H1 (cell line): ENCODE measurements around the gene SRP9. TPM values are rescaled to one million over a fixed set of nuclear protein-coding genes. Genes with fewer than 3 reads are reported as not detected.

Experiments used
- CTCF ChIA-PET: fragments of 300-600 bp; sonication (Branson Sonifier 250); formaldehyde crosslinking; loops from one replicate; lab custom pipeline; 2021; ENCODE audit not compliant: partially characterized antibody; lab: Charles Lee
- POLR2A ChIA-PET: fragments of 300-600 bp; sonication (Branson Sonifier 250); formaldehyde crosslinking; loops from one replicate; lab custom pipeline; 2021; ENCODE audit warnings: inconsistent platforms; ENCODE audit not compliant: partially characterized antibody; lab: Charles Lee
- DNase-seq, 2 experiments: peaks; one replicate each; pipeline versions ENCODE4 v3.0.0 to v3.0.0-alpha.2; 2010 to 2022; ENCODE audit warnings: low spot score in 2 of 2, low read depth in 1 of 2, mixed read lengths in 1 of 2
- FAIRE-seq: peaks from 2 replicates; lab custom pipeline; 2011; peaks lifted over from hg19 to GRCh38; lab: Jason Lieb, UNC
- H2AFZ ChIP-seq: 2 replicates; pipeline ENCODE4 v1.8.1; 2012; ENCODE audit warnings: low read length, inconsistent platforms
- H2AK5ac ChIP-seq: 2 replicates; pipeline ENCODE4 v1.6.1; 2013; ENCODE audit warnings: low read depth, low read length
- H2BK120ac ChIP-seq: replicated peaks from 2 replicates; pipeline ENCODE3; 2013; ENCODE audit warnings: low read depth, low read length, inconsistent platforms
- H2BK12ac ChIP-seq: 2 replicates; pipeline ENCODE4 v1.6.1; 2013; ENCODE audit warnings: low read depth, low read length
- H2BK15ac ChIP-seq: 2 replicates; pipeline ENCODE4 v1.6.1; 2013; ENCODE audit warnings: low read length
- H2BK20ac ChIP-seq: 2 replicates; pipeline ENCODE4 v1.6.1; 2013; ENCODE audit warnings: low read length
- H2BK5ac ChIP-seq: 2 replicates; pipeline ENCODE4 v1.6.1; 2013; ENCODE audit warnings: low read depth, low read length
- H3K14ac ChIP-seq: 2 replicates; pipeline ENCODE4 v1.6.1; 2013; ENCODE audit warnings: inconsistent platforms; ENCODE audit not compliant: insufficient read length
- H3K18ac ChIP-seq: 2 replicates; pipeline ENCODE4 v1.6.1; 2013; ENCODE audit warnings: low read length; ENCODE audit errors: extremely low read depth
- H3K23ac ChIP-seq: 2 replicates; pipeline ENCODE4 v1.6.1; 2013; ENCODE audit warnings: inconsistent platforms; ENCODE audit not compliant: insufficient read length
- H3K23me2 ChIP-seq: 2 replicates; pipeline ENCODE4 v1.6.1; 2013; ENCODE audit warnings: low read depth, low read length
- H3K27ac ChIP-seq: 2 replicates; pipeline ENCODE4 v1.6.1; 2011; ENCODE audit warnings: low read depth, low read length, inconsistent platforms
- H3K27me3 ChIP-seq, 4 experiments: replicated peaks in 1 of 4; 1 replicate in 1 of 4; 2 replicates in 3 of 4; pipeline versions ENCODE4 v1.6.1 to v1.8.1; 2011 to 2013; ENCODE audit warnings: low read length in 3 of 4, mild to moderate bottlenecking in 3 of 4, inconsistent platforms in 2 of 4, mixed read lengths in 2 of 4, moderate library complexity in 1 of 4; ENCODE audit not compliant: control insufficient read depth in 3 of 4, insufficient read depth in 3 of 4; ENCODE audit errors: extremely low read depth in 1 of 4
- H3K36me3 ChIP-seq, 4 experiments: 2 replicates each; pipeline versions ENCODE4 v1.6.1 to v1.8.1; 2011 to 2013; ENCODE audit warnings: mild to moderate bottlenecking in 4 of 4, low read length in 3 of 4, moderate library complexity in 2 of 4, control low read depth in 1 of 4, inconsistent platforms in 1 of 4; ENCODE audit not compliant: insufficient read depth in 4 of 4, control insufficient read depth in 2 of 4
- H3K4ac ChIP-seq: replicated peaks from 2 replicates; pipeline ENCODE3; 2013; ENCODE audit warnings: low read length, low read depth, mixed read lengths, inconsistent platforms; ENCODE audit not compliant: insufficient read length
- H3K4me1 ChIP-seq, 4 experiments: replicated peaks in 1 of 4; 1 replicate in 1 of 4; 2 replicates in 3 of 4; pipeline versions ENCODE4 v1.6.1 to v1.8.1; 2011 to 2013; ENCODE audit warnings: low read length in 3 of 4, inconsistent platforms in 2 of 4, mixed read lengths in 1 of 4; ENCODE audit not compliant: insufficient read depth in 4 of 4, control insufficient read depth in 3 of 4
- H3K4me2 ChIP-seq, 2 experiments: 2 replicates each; pipeline versions ENCODE4 v1.6.1 to v1.8.1; 2011 to 2013; ENCODE audit warnings: low read depth in 2 of 2, low read length in 2 of 2, control low read depth in 1 of 2, inconsistent platforms in 1 of 2, mild to moderate bottlenecking in 1 of 2; ENCODE audit not compliant: insufficient read depth in 1 of 2
- H3K4me3 ChIP-seq, 4 experiments: fragments of 200-600, 300-600 bp in 1 of 4; sonication (generic), shearing (Covaris generic), sonication (Bioruptor Twin) in 1 of 4; 2 replicates each; pipeline versions ENCODE4 v1.5.1 to v1.8.1; 2011 to 2016; ENCODE audit warnings: low read length in 4 of 4, low read depth in 3 of 4, control low read depth in 2 of 4, inconsistent platforms in 2 of 4, mild to moderate bottlenecking in 2 of 4, mixed read lengths in 1 of 4, moderate library complexity in 1 of 4; ENCODE audit not compliant: insufficient read depth in 2 of 4; ENCODE audit errors: extremely low read depth in 1 of 4
- H3K56ac ChIP-seq: replicated peaks from 2 replicates; pipeline ENCODE3; 2013; ENCODE audit warnings: low read depth, mild to moderate bottlenecking, mixed read lengths, low read length, inconsistent platforms; ENCODE audit not compliant: insufficient read length
- H3K79me1 ChIP-seq: 2 replicates; pipeline ENCODE4 v1.6.1; 2013; ENCODE audit warnings: low read depth, low read length, control low read depth
- H3K79me2 ChIP-seq, 2 experiments: 2 replicates each; pipeline versions ENCODE4 v1.6.1 to v1.8.1; 2012 to 2013; ENCODE audit warnings: low read length in 2 of 2, mild to moderate bottlenecking in 2 of 2, inconsistent platforms in 1 of 2; ENCODE audit not compliant: insufficient read depth in 2 of 2, control insufficient read depth in 1 of 2
- H3K9ac ChIP-seq, 4 experiments: replicated peaks in 1 of 4; 1 replicate in 1 of 4; 2 replicates in 3 of 4; pipeline versions ENCODE4 v1.6.1 to v1.8.1; 2011 to 2013; ENCODE audit warnings: low read depth in 3 of 4, low read length in 3 of 4, control low read depth in 2 of 4, mild to moderate bottlenecking in 2 of 4, moderate library complexity in 2 of 4, inconsistent platforms in 1 of 4; ENCODE audit errors: extremely low read depth in 1 of 4
- H3K9me3 ChIP-seq, 2 experiments: 2 replicates each; pipeline versions ENCODE4 v1.6.1 to v1.8.1; 2012 to 2013; ENCODE audit warnings: mild to moderate bottlenecking in 2 of 2, moderate library complexity in 2 of 2, control low read depth in 1 of 2, inconsistent platforms in 1 of 2, low read depth in 1 of 2, low read length in 1 of 2, mixed read lengths in 1 of 2; ENCODE audit not compliant: insufficient read depth in 2 of 2
- H4K20me1 ChIP-seq, 2 experiments: replicated peaks in 1 of 2; 2 replicates each; pipeline versions ENCODE3 to v1.8.1; 2011 to 2013; ENCODE audit warnings: inconsistent platforms in 2 of 2, low read length in 2 of 2, mild to moderate bottlenecking in 1 of 2; ENCODE audit not compliant: insufficient read depth in 2 of 2, control insufficient read depth in 1 of 2
- H4K5ac ChIP-seq: 2 replicates; pipeline ENCODE4 v1.6.1; 2013; ENCODE audit warnings: low read length, low read depth, mixed read lengths, inconsistent platforms; ENCODE audit not compliant: insufficient read length
- H4K8ac ChIP-seq: 2 replicates; pipeline ENCODE4 v1.8.0; 2013; ENCODE audit warnings: mild to moderate bottlenecking, moderate library complexity, low read length, inconsistent platforms; ENCODE audit not compliant: insufficient read depth; ENCODE audit errors: extremely low read depth
- H4K91ac ChIP-seq: replicated peaks from 2 replicates; pipeline ENCODE3; 2013; ENCODE audit warnings: low read length, mixed read lengths, inconsistent platforms; ENCODE audit not compliant: insufficient read length
- HDAC2 ChIP-seq, 2 experiments: fragments of 300-600 bp in 1 of 2; sonication (generic) in 1 of 2; IDR thresholded peaks; 2 replicates each; pipeline ENCODE4 v1.6.1; 2011 to 2012; ENCODE audit warnings: low read depth in 2 of 2, low read length in 2 of 2, mild to moderate bottlenecking in 2 of 2, moderate library complexity in 2 of 2, borderline replicate concordance in 1 of 2, inconsistent platforms in 1 of 2
- JUND ChIP-seq: IDR thresholded peaks from 2 replicates; pipeline ENCODE4 v1.6.1; 2011; ENCODE audit warnings: mild to moderate bottlenecking, improper control_type of control experiment, low read length
- PHF8 ChIP-seq: fragments of 200-600 bp; sonication (generic); conservative IDR thresholded peaks from 2 replicates; pipeline ENCODE4 v1.7.1; 2012; ENCODE audit warnings: low read depth, mild to moderate bottlenecking, inconsistent platforms, low read length, moderate library complexity
- SIRT6 ChIP-seq: IDR thresholded peaks from one replicate; pipeline ENCODE4 v1.7.1; 2012; ENCODE audit warnings: low read length, inconsistent platforms
- SP2 ChIP-seq: IDR thresholded peaks from 2 replicates; pipeline ENCODE4 v1.6.1; 2012; ENCODE audit warnings: mild to moderate bottlenecking, low read length, inconsistent platforms
- WGBS, 2 experiments: shearing (Covaris generic) in 1 of 2; methylation state at CpG; one replicate each; pipeline versions ENCODE4 v1.1.6 to v1.1.7; 2013 to 2015; ENCODE audit warnings: low lambda C conversion rate in 2 of 2, mixed read lengths in 2 of 2, inconsistent platforms in 1 of 2, low coverage in 1 of 2, missing lambda C conversion rate in 1 of 2; ENCODE audit not compliant: insufficient replicate concordance in 2 of 2, insufficient coverage in 1 of 2, insufficient read length in 1 of 2; ENCODE audit errors: extremely low coverage in 1 of 2, missing lambda C conversion rate in 1 of 2; 5-methylcytosine and 5-hydroxymethylcytosine counted together
- polyA plus RNA-seq, 7 experiments: library from polyadenylated mRNA; depleted of rRNA in 3 of 7; stranded (reverse) in 5 of 7; unstranded in 2 of 7; fragments of >200 nt in 5 of 7; fragments of 200-250 nt in 2 of 7; gene quantifications; 1 replicate in 5 of 7; 2 replicates in 1 of 7; 4 replicates in 1 of 7; pipeline versions ENCODE4 v1.2.1 to v1.2.3, GENCODE V29; 2011 to 2013; ENCODE audit warnings: missing spikeins in 2 of 7, mixed read lengths in 2 of 7
- total RNA-seq: library from RNA; stranded (reverse); fragmentation: NEBNext Ultra II Directional; extraction: Animal tissue kit (Norgen Biotek cat#: 25700); gene quantifications from 2 replicates; pipeline ENCODE4 v1.2.1, GENCODE V29; 2021
- TF ChIP-seq, protein P1 (sequence below): IDR thresholded peaks from 2 replicates; pipeline ENCODE4 v1.6.1; 2012; ENCODE audit warnings: inconsistent platforms

Gene SRP9
- total and polyA plus RNA-seq, 2 of the 8 experiments (the other 6 are each of a cell fraction or from before 2014, with no cell fraction given), result 446 to 572 TPM

DNA sequence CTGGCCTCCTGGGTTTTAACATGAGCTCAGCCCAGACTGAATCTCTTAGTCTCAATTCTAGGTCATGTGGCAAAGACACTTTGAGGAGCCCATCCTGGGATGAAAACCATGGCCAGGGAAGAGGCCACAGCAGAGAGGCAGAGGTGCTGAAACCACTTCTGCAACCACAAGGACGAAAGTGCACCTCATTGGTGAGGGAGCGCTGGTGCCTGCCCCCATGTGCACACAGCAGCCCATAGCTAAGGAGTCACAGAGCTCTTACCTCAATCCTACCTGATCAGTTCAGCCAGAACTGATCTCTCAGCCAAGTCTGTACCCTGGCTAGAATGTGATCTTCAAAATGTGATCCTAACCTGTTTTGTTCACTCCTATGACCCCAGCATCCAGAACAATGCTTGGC lies 32.9 kb upstream of the SRP9 start:
- 0 out of 2 replicates have a peak overlapping the region, but pooled peaks have one; percentile 31 for H2BK15ac ChIP-seq
- no peak overlapping the region for H3K56ac ChIP-seq
- no peak overlapping the region for H3K4me2 ChIP-seq
- H2BK12ac ChIP-seq, result no peak overlapping the region; the same call in 1 of the 2 replicates
- peak overlapping the region; percentile 27; the same call in 1 of the 2 replicates for H3K18ac ChIP-seq
- no peaks in the 10 kb centered on the region for H3K9me3 ChIP-seq
- no peaks in the 10 kb centered on the region for H3K79me1 ChIP-seq
- H3K23me2 ChIP-seq, result no peaks in the 10 kb centered on the region
- no peak overlapping the region for H3K14ac ChIP-seq
- H2AK5ac ChIP-seq, result no peak overlapping the region
- H4K20me1 ChIP-seq, result no peaks in the 10 kb centered on the region
- H3K79me2 ChIP-seq, result no peaks in the 10 kb centered on the region
- FAIRE-seq, result no peak
- no peaks in the 10 kb centered on the region for H3K36me3 ChIP-seq
- H3K27ac ChIP-seq, result no peak overlapping the region
- DNase-seq, result no peak
- no peak overlapping the region for H2BK5ac ChIP-seq
- peaks cover 2 to 5% (median 3%) of the 10 kb centered on the region in 4 experiments; a peak in 2 of 7 replicates for H3K4me1 ChIP-seq
- H3K27me3 ChIP-seq, result 0 out of 7 replicates have a peak, but pooled peaks cover 0 to 4% (median 0%) of the 10 kb centered on the region in 4 experiments
- no peak overlapping the region for H4K91ac ChIP-seq
- no peak overlapping the region for H2AFZ ChIP-seq
- H3K9ac ChIP-seq, result no peak overlapping the region
- H3K4me3 ChIP-seq, result no peak overlapping the region
- ChIA-PET POLR2A (no interaction called here), CTCF (interaction anchor here (0.7 to 2.9 kb wide), 7 partner anchors 8 to 263 kb away, joined by 3 to 8 read pairs (median 4); no protein-coding TSS in a partner anchor)
- no peak overlapping the region for H3K23ac ChIP-seq
- H4K5ac ChIP-seq, result no peak overlapping the region
- H2BK20ac ChIP-seq, result no peak overlapping the region
- H3K4ac ChIP-seq, result no peak overlapping the region
- H2BK120ac ChIP-seq, result no peak overlapping the region
- no peak overlapping the region for H4K8ac ChIP-seq
- 91% methylated on average over 2 of the region's 2 CpGs; no CpG with 5 or more reads in 1 of the 2 experiments for WGBS, 2 experiments
- TF ChIP-seq SP2, result no peak
- TF ChIP-seq SIRT6, result no peak
- no peak for TF ChIP-seq JUND
- TF ChIP-seq, protein P1, sequence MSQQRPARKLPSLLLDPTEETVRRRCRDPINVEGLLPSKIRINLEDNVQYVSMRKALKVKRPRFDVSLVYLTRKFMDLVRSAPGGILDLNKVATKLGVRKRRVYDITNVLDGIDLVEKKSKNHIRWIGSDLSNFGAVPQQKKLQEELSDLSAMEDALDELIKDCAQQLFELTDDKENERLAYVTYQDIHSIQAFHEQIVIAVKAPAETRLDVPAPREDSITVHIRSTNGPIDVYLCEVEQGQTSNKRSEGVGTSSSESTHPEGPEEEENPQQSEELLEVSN, result no peak
- TF ChIP-seq HDAC2 (IDR thresholded peaks at IDR 0.05; ENCODE audit: borderline replicate concordance in 1 of 2, low read depth in 2 of 2, low read length in 2 of 2), result no peak
- TF ChIP-seq PHF8, result no peak
